Measurements from ENCODE around the gene FAM120A. TPM values are rescaled to one million over a fixed set of nuclear protein-coding genes. Genes with fewer than 3 reads are reported as not detected.

Gene FAM120A
- total RNA-seq, 6 donors from 2014 or later: 102 to 137 (median 109) TPM

GRCh38 chr9:93492327-93492726 lies 40.8 kb downstream of the FAM120A start:
- H3K4me3 ChIP-seq: no peak overlapping the region
- no peak overlapping the region for H3K27ac ChIP-seq
- no peak for TF ChIP-seq EP300 (IDR thresholded peaks at IDR 0.05)
- no peak for TF ChIP-seq POLR2A (IDR thresholded peaks at IDR 0.05)
- no peak for TF ChIP-seq POLR2AphosphoS5 (IDR thresholded peaks at IDR 0.05)
- TF ChIP-seq CTCF (IDR thresholded peaks at IDR 0.05): no peak
- no peaks in the 10 kb centered on the region for H3K27me3 ChIP-seq
- WGBS, 2 donors: 71 to 74% methylated on average over 5 of the region's 5 CpGs
- H3K9me3 ChIP-seq: no peaks in the 10 kb centered on the region
- peaks cover 0 to 23% (median 7%) of the 10 kb centered on the region in 4 donors for H3K4me1 ChIP-seq
- DNase-seq (no peak), ATAC-seq (ENCODE audit: low FRiP score in 2 of 2) (no peak)
- H3K36me3 ChIP-seq: peaks cover 7 to 30% (median 18%) of the 10 kb centered on the region in 4 donors

GRCh38 chr9:93493949-93494348 lies 42.5 kb downstream of the FAM120A start:
- WGBS, 2 donors: 96 to 98% methylated on average over 12 of the region's 12 CpGs
- H3K27ac ChIP-seq: no peak overlapping the region
- no peak overlapping the region for H3K4me3 ChIP-seq
- DNase-seq: no peak
- H3K4me1 ChIP-seq: peaks cover 0 to 23% (median 7%) of the 10 kb centered on the region in 4 donors
- TF ChIP-seq CTCF (IDR thresholded peaks at IDR 0.05): no peak
- no peak for TF ChIP-seq EP300 (IDR thresholded peaks at IDR 0.05)
- TF ChIP-seq POLR2AphosphoS5 (IDR thresholded peaks at IDR 0.05): no peak
- TF ChIP-seq POLR2A (IDR thresholded peaks at IDR 0.05): no peak
- no peak for ATAC-seq (ENCODE audit: low FRiP score in 2 of 2)
- no peaks in the 10 kb centered on the region for H3K27me3 ChIP-seq
- H3K9me3 ChIP-seq: no peaks in the 10 kb centered on the region
- H3K36me3 ChIP-seq: peaks cover 10 to 43% (median 34%) of the 10 kb centered on the region in 4 donors

- no peaks in the 10 kb centered on the region for H3K27me3 ChIP-seq
- H3K36me3 ChIP-seq: peaks cover 16 to 53% (median 42%) of the 10 kb centered on the region in 4 donors
- no peak overlapping the region for H3K4me3 ChIP-seq
- H3K4me1 ChIP-seq: peaks cover 6 to 16% (median 8%) of the 10 kb centered on the region in 4 donors
- TF ChIP-seq POLR2A (IDR thresholded peaks at IDR 0.05) (no peak), CTCF (IDR thresholded peaks at IDR 0.05) (no peak), POLR2AphosphoS5 (IDR thresholded peaks at IDR 0.05) (no peak), EP300 (IDR thresholded peaks at IDR 0.05) (no peak)
- ATAC-seq (ENCODE audit: low FRiP score in 2 of 2) (no peak), DNase-seq (no peak)
- no peak overlapping the region for H3K27ac ChIP-seq
- no peaks in the 10 kb centered on the region for H3K9me3 ChIP-seq
- WGBS, 2 donors: 80 to 89% methylated on average over 3 of the region's 3 CpGs
These were observed 44.8 kb downstream of the FAM120A start for GRCh38 chr9:93496285-93496684.

- Histone ChIP-seq H3K4me1 (peaks cover 23 to 32% (median 28%) of the 10 kb centered on the region in 4 donors), H3K4me3 (peak overlapping the region in 3 of 4 donors; percentile 26 to 46 (median 40)), H3K9me3 (no peaks in the 10 kb centered on the region), H3K27me3 (no peaks in the 10 kb centered on the region), H3K27ac (peak overlapping the region; percentile 59 to 85 (median 72)), H3K36me3 (peaks cover 8 to 45% (median 33%) of the 10 kb centered on the region in 4 donors)
- ATAC-seq (ENCODE audit: low FRiP score in 2 of 2): no peak
- TF ChIP-seq EP300 (IDR thresholded peaks at IDR 0.05): no peak
- no peak for TF ChIP-seq POLR2AphosphoS5 (IDR thresholded peaks at IDR 0.05)
- TF ChIP-seq POLR2A (IDR thresholded peaks at IDR 0.05): no peak
- TF ChIP-seq CTCF (IDR thresholded peaks at IDR 0.05): no peak
- DNase-seq: no peak
- 77 to 88% methylated on average over 4 of the region's 4 CpGs for WGBS, 2 donors
These were observed 49.2 kb downstream of the FAM120A start for GRCh38 chr9:93500571-93501298.

All from upper lobe of left lung (tissue), 6 donors.